ENCODE data around the gene EXOC4.

Gene EXOC4

GRCh38 chr7:134088199-134088598 is 835.3 kb downstream of the EXOC4 start:
- DNase-seq (ENCODE audit: low read depth, low spot score) = no peak
- H3K27ac ChIP-seq = no peak overlapping the region
- no peak overlapping the region for H3K9ac ChIP-seq (ENCODE audit: insufficient read length)
- H3K4me3 ChIP-seq = no peak overlapping the region
- no peaks in the 10 kb centered on the region for H3K36me3 ChIP-seq (ENCODE audit: insufficient read depth, low read length)
- no peaks in the 10 kb centered on the region; the same call in 1 of the 2 replicates for H3K9me3 ChIP-seq (ENCODE audit: low read depth, low read length)
- TF ChIP-seq POLR2AphosphoS5 (IDR thresholded peaks at IDR 0.05; ENCODE audit: borderline replicate concordance, low read depth, low read length) (no peak), EZH2 (IDR thresholded peaks at IDR 0.05) (no peak), FOXP2 (optimal IDR thresholded peaks at IDR 0.05; ENCODE audit: control extremely low read depth, extremely low read length, insufficient read depth) (no peak)

GRCh38 chr7:134089446-134089845 is 836.6 kb downstream of the EXOC4 start:
- no peak for DNase-seq (ENCODE audit: low read depth, low spot score)
- H3K9me3 ChIP-seq (ENCODE audit: low read depth, low read length) = no peaks in the 10 kb centered on the region; the same call in 1 of the 2 replicates
- no peak overlapping the region for H3K27ac ChIP-seq
- H3K9ac ChIP-seq (ENCODE audit: insufficient read length) = no peak overlapping the region
- no peaks in the 10 kb centered on the region for H3K36me3 ChIP-seq (ENCODE audit: insufficient read depth, low read length)
- no peak overlapping the region for H3K4me3 ChIP-seq
- TF ChIP-seq POLR2AphosphoS5 (IDR thresholded peaks at IDR 0.05; ENCODE audit: borderline replicate concordance, low read depth, low read length) (no peak), FOXP2 (optimal IDR thresholded peaks at IDR 0.05; ENCODE audit: control extremely low read depth, extremely low read length, insufficient read depth) (no peak)

- H3K27ac ChIP-seq = no peak overlapping the region
- H3K9ac ChIP-seq (ENCODE audit: insufficient read length) = no peak overlapping the region
- no peak for TF ChIP-seq FOXP2 (optimal IDR thresholded peaks at IDR 0.05; ENCODE audit: control extremely low read depth, extremely low read length, insufficient read depth)
- TF ChIP-seq POLR2AphosphoS5 (IDR thresholded peaks at IDR 0.05; ENCODE audit: borderline replicate concordance, low read depth, low read length) = no peak
- TF ChIP-seq EZH2 (IDR thresholded peaks at IDR 0.05) = no peak
- H3K4me3 ChIP-seq = no peak overlapping the region
- H3K36me3 ChIP-seq (ENCODE audit: insufficient read depth, low read length) = no peaks in the 10 kb centered on the region
- no peak for DNase-seq (ENCODE audit: low read depth, low spot score)
- no peaks in the 10 kb centered on the region for H3K9me3 ChIP-seq (ENCODE audit: low read depth, low read length)
Observed at GRCh38 chr7:134098072-134098471, 845.2 kb downstream of the EXOC4 start.

- TF ChIP-seq EZH2 (IDR thresholded peaks at IDR 0.05) (no peak), POLR2AphosphoS5 (IDR thresholded peaks at IDR 0.05; ENCODE audit: borderline replicate concordance, low read depth, low read length) (no peak), FOXP2 (optimal IDR thresholded peaks at IDR 0.05; ENCODE audit: control extremely low read depth, extremely low read length, insufficient read depth) (no peak)
- Histone ChIP-seq H3K27ac (no peak overlapping the region), H3K4me3 (no peak overlapping the region), H3K36me3 (ENCODE audit: insufficient read depth, low read length) (no peaks in the 10 kb centered on the region), H3K9ac (ENCODE audit: insufficient read length) (no peak overlapping the region), H3K9me3 (ENCODE audit: low read depth, low read length) (no peaks in the 10 kb centered on the region)
- DNase-seq (ENCODE audit: low read depth, low spot score) = no peak
Observed at GRCh38 chr7:134101716-134102115, 848.8 kb downstream of the EXOC4 start.

GRCh38 chr7:134104166-134104565 is 851.3 kb downstream of the EXOC4 start:
- H3K27ac ChIP-seq = no peak overlapping the region
- TF ChIP-seq EZH2 (IDR thresholded peaks at IDR 0.05) = no peak
- TF ChIP-seq POLR2AphosphoS5 (IDR thresholded peaks at IDR 0.05; ENCODE audit: borderline replicate concordance, low read depth, low read length) = no peak
- no peak for TF ChIP-seq FOXP2 (optimal IDR thresholded peaks at IDR 0.05; ENCODE audit: control extremely low read depth, extremely low read length, insufficient read depth)
- DNase-seq (ENCODE audit: low read depth, low spot score) = no peak

GRCh38 chr7:134105841-134106240 is 853.0 kb downstream of the EXOC4 start:
- no peak overlapping the region for H3K4me3 ChIP-seq
- no peak overlapping the region for H3K9ac ChIP-seq (ENCODE audit: insufficient read length)
- TF ChIP-seq POLR2AphosphoS5 (IDR thresholded peaks at IDR 0.05; ENCODE audit: borderline replicate concordance, low read depth, low read length) (no peak), EZH2 (IDR thresholded peaks at IDR 0.05) (no peak), FOXP2 (optimal IDR thresholded peaks at IDR 0.05; ENCODE audit: control extremely low read depth, extremely low read length, insufficient read depth) (no peak)
- no peak overlapping the region for H3K27ac ChIP-seq
- DNase-seq (ENCODE audit: low read depth, low spot score) = no peak
- no peaks in the 10 kb centered on the region for H3K36me3 ChIP-seq (ENCODE audit: insufficient read depth, low read length)
- H3K9me3 ChIP-seq (ENCODE audit: low read depth, low read length) = no peaks in the 10 kb centered on the region

More at GRCh38 chr7:134104166-134104565, 851.3 kb downstream of the EXOC4 start:
- Histone ChIP-seq H3K36me3 (ENCODE audit: insufficient read depth, low read length) (no peaks in the 10 kb centered on the region), H3K4me3 (no peak overlapping the region), H3K9me3 (ENCODE audit: low read depth, low read length) (no peaks in the 10 kb centered on the region), H3K9ac (ENCODE audit: insufficient read length) (no peak overlapping the region)

- H3K4me3 ChIP-seq = no peak overlapping the region
- no peaks in the 10 kb centered on the region for H3K36me3 ChIP-seq (ENCODE audit: insufficient read depth, low read length)
- H3K27ac ChIP-seq = no peak overlapping the region
- no peak for TF ChIP-seq POLR2AphosphoS5 (IDR thresholded peaks at IDR 0.05; ENCODE audit: borderline replicate concordance, low read depth, low read length)
- TF ChIP-seq FOXP2 (optimal IDR thresholded peaks at IDR 0.05; ENCODE audit: control extremely low read depth, extremely low read length, insufficient read depth) = no peak
- no peak for TF ChIP-seq EZH2 (IDR thresholded peaks at IDR 0.05)
- H3K9me3 ChIP-seq (ENCODE audit: low read depth, low read length) = no peaks in the 10 kb centered on the region
- H3K9ac ChIP-seq (ENCODE audit: insufficient read length) = no peak overlapping the region
- DNase-seq (ENCODE audit: low read depth, low spot score) = no peak
Observed at GRCh38 chr7:134108802-134109201, 855.9 kb downstream of the EXOC4 start.

- Histone ChIP-seq H3K9me3 (ENCODE audit: low read depth, low read length) (no peaks in the 10 kb centered on the region), H3K4me3 (no peak overlapping the region), H3K27ac (no peak overlapping the region), H3K9ac (ENCODE audit: insufficient read length) (no peak overlapping the region), H3K36me3 (ENCODE audit: insufficient read depth, low read length) (no peaks in the 10 kb centered on the region)
- TF ChIP-seq FOXP2 (optimal IDR thresholded peaks at IDR 0.05; ENCODE audit: control extremely low read depth, extremely low read length, insufficient read depth) = no peak
- no peak for DNase-seq (ENCODE audit: low read depth, low spot score)
Observed at GRCh38 chr7:134113655-134114054, 860.8 kb downstream of the EXOC4 start.

GRCh38 chr7:134114992-134115391 is 862.1 kb downstream of the EXOC4 start:
- TF ChIP-seq FOXP2 (optimal IDR thresholded peaks at IDR 0.05; ENCODE audit: control extremely low read depth, extremely low read length, insufficient read depth) = no peak
- TF ChIP-seq POLR2AphosphoS5 (IDR thresholded peaks at IDR 0.05; ENCODE audit: borderline replicate concordance, low read depth, low read length) = no peak
- TF ChIP-seq EZH2 (IDR thresholded peaks at IDR 0.05) = no peak
- Histone ChIP-seq H3K9ac (ENCODE audit: insufficient read length) (no peak overlapping the region), H3K9me3 (ENCODE audit: low read depth, low read length) (no peaks in the 10 kb centered on the region), H3K4me3 (no peak overlapping the region), H3K27ac (no peak overlapping the region), H3K36me3 (ENCODE audit: insufficient read depth, low read length) (no peaks in the 10 kb centered on the region)
- no peak for DNase-seq (ENCODE audit: low read depth, low spot score)

Data from SK-N-MC (cell line).